ENCODE measurements around the gene USP25. TPM values are rescaled to one million over a fixed set of nuclear protein-coding genes. Genes with fewer than 3 reads are reported as not detected.

Gene USP25
- total and polyA plus RNA-seq, 9 of the 15 experiments (the other 6 are each of a cell fraction or from before 2014, with no cell fraction given): 7.8 to 44.9 (median 31.4) TPM

GRCh38 chr21:15751037-15751436 is 21.3 kb downstream of the USP25 start:
- in situ Hi-C loops (cut with MboI): no loop called here
- ChIA-PET CTCF (ENCODE audit: low intra/inter-chr PET ratio) (no interaction called here), POLR2A (no interaction called here)
- Histone ChIP-seq H4K20me1 (replicated peaks; ENCODE audit: control insufficient read depth, insufficient read depth, low read length) (no peaks in the 10 kb centered on the region), H3K4me2 (ENCODE audit: insufficient read depth, low read length) (no peak overlapping the region), H3K4me3 (no peak overlapping the region), H3K36me3 (ENCODE audit: control insufficient read depth, insufficient read depth, low read length) (no peaks in the 10 kb centered on the region), H2AFZ (ENCODE audit: low read depth, low read length) (no peak overlapping the region), H3K27ac (ENCODE audit: extremely low read depth, low read depth, low read length) (no peak overlapping the region), H3K79me2 (ENCODE audit: control insufficient read depth, insufficient read depth, low read length) (peaks cover 97% of the 10 kb centered on the region), H3K4me1 (replicated peaks in 1 of 2; ENCODE audit: control insufficient read depth in 2 of 2, insufficient read depth in 2 of 2, low read length in 2 of 2) (peaks cover 12 to 35% of the 10 kb centered on the region in 2 experiments), H3K9ac (ENCODE audit: insufficient read depth in 1 of 2, low read depth in 2 of 2, low read length in 2 of 2) (no peak overlapping the region), H3K9me1 (ENCODE audit: control insufficient read depth, insufficient read depth, low read length) (no peaks in the 10 kb centered on the region), H3K27me3 (ENCODE audit: control insufficient read depth in 2 of 2, insufficient read depth in 2 of 2, low read length in 2 of 2) (no peaks in the 10 kb centered on the region), H3K9me3 (replicated peaks; ENCODE audit: control insufficient read depth, insufficient read depth, low read depth, low read length) (no peaks in the 10 kb centered on the region)
- intact Hi-C loops (cut with micrococcal nuclease): no loop called here
- BruUV-seq (replicated peaks): no TSS peak
- WGBS (ENCODE audit: insufficient coverage, low coverage, missing lambda C conversion rate): 63% methylated on average over 1 of the region's 1 CpG
- DNase-seq (ENCODE audit: extremely low read depth in 1 of 4, low spot score in 3 of 4): no peak
- TF ChIP-seq RNF219 (CRISPR knock-in tag; IDR thresholded peaks at IDR 0.05): no peak
- TF ChIP-seq ZNF644 (tag; IDR thresholded peaks at IDR 0.05; ENCODE audit: low read depth): no peak
- TF ChIP-seq POLR3G (IDR thresholded peaks at IDR 0.05; ENCODE audit: extremely low read depth, insufficient read length, insufficient replicate concordance): no peak
- TF ChIP-seq ZNF224 (CRISPR knock-in tag; IDR thresholded peaks at IDR 0.05): no peak
- no peak for FAIRE-seq
- no peak for ATAC-seq

- no peaks in the 10 kb centered on the region for H3K27me3 ChIP-seq (ENCODE audit: control insufficient read depth in 2 of 2, insufficient read depth in 2 of 2, low read length in 2 of 2)
- no peak overlapping the region for H3K4me2 ChIP-seq (ENCODE audit: insufficient read depth, low read length)
- H2AFZ ChIP-seq (ENCODE audit: low read depth, low read length): no peak overlapping the region
- peaks cover 97% of the 10 kb centered on the region for H3K79me2 ChIP-seq (ENCODE audit: control insufficient read depth, insufficient read depth, low read length)
- peaks cover 12 to 35% of the 10 kb centered on the region in 2 experiments for H3K4me1 ChIP-seq (replicated peaks in 1 of 2; ENCODE audit: control insufficient read depth in 2 of 2, insufficient read depth in 2 of 2, low read length in 2 of 2)
- intact Hi-C loops (cut with micrococcal nuclease): no loop called here
- H3K36me3 ChIP-seq (ENCODE audit: control insufficient read depth, insufficient read depth, low read length): 0 out of 3 replicates have a peak, but pooled peaks cover under 1% of the 10 kb centered on the region
- ChIA-PET CTCF (ENCODE audit: low intra/inter-chr PET ratio) (no interaction called here), POLR2A (no interaction called here)
- H3K9ac ChIP-seq (ENCODE audit: insufficient read depth in 1 of 2, low read depth in 2 of 2, low read length in 2 of 2): no peak overlapping the region
- H3K9me3 ChIP-seq (replicated peaks; ENCODE audit: control insufficient read depth, insufficient read depth, low read depth, low read length): no peaks in the 10 kb centered on the region
- H3K9me1 ChIP-seq (ENCODE audit: control insufficient read depth, insufficient read depth, low read length): no peaks in the 10 kb centered on the region
- in situ Hi-C loops (cut with MboI): no loop called here
- H4K20me1 ChIP-seq (replicated peaks; ENCODE audit: control insufficient read depth, insufficient read depth, low read length): no peaks in the 10 kb centered on the region
- no peak overlapping the region for H3K4me3 ChIP-seq
- ATAC-seq (no peak), DNase-seq (ENCODE audit: extremely low read depth in 1 of 4, low spot score in 3 of 4) (no peak), FAIRE-seq (no peak)
- BruUV-seq (replicated peaks): no TSS peak
- no peak overlapping the region for H3K27ac ChIP-seq (ENCODE audit: extremely low read depth, low read depth, low read length)
- TF ChIP-seq ASH1L (IDR thresholded peaks at IDR 0.05; ENCODE audit: borderline replicate concordance, low read depth, partially characterized antibody) (no peak), MEF2A (IDR thresholded peaks at IDR 0.05; ENCODE audit: control insufficient read depth, low read depth, low read length) (no peak), ARID2 (IDR thresholded peaks at IDR 0.05) (no peak), MAZ (CRISPR knock-in tag; conservative IDR thresholded peaks at IDR 0.05 in 1 of 2, IDR thresholded peaks at IDR 0.05 in 1 of 2) (no peak), TEAD1 (CRISPR knock-in tag; IDR thresholded peaks at IDR 0.05) (no peak), FIP1L1 (IDR thresholded peaks at IDR 0.05; ENCODE audit: low read depth, low read length, poor library complexity, severe bottlenecking) (no peak), NR3C1 (CRISPR knock-in tag; IDR thresholded peaks at IDR 0.05) (no peak), SPI1 (IDR thresholded peaks at IDR 0.05; ENCODE audit: borderline replicate concordance, low read depth, low read length) (no peak), KDM4B (IDR thresholded peaks at IDR 0.05; ENCODE audit: borderline replicate concordance in 2 of 2, low read depth in 1 of 2) (no peak), NFIC (IDR thresholded peaks at IDR 0.05) (no peak), MBD2 (IDR thresholded peaks at IDR 0.05; ENCODE audit: borderline replicate concordance, low read depth) (no peak), CGGBP1 (CRISPR knock-in tag; IDR thresholded peaks at IDR 0.05) (no peak)
Observed at GRCh38 chr21:15751546-15751945, 21.8 kb downstream of the USP25 start.
